CD4-positive, alpha-beta memory T cell (primary cell): Measurements from ENCODE around the gene ARFGEF2. TPM values are rescaled to one million over a fixed set of nuclear protein-coding genes. Genes with fewer than 3 reads are reported as not detected.

ENCODE experiments used
- CTCF ChIA-PET: fragments of 350-600 bp; sonication (Branson Sonifier 250); formaldehyde crosslinking; loops from one replicate; lab custom pipeline; 2021; ENCODE audit warnings: inconsistent platforms; ENCODE audit not compliant: partially characterized antibody; lab: Charles Lee
- POLR2A ChIA-PET: fragments of 350-600 bp; sonication (Branson Sonifier 250); formaldehyde crosslinking; loops from one replicate; lab custom pipeline; 2021; ENCODE audit not compliant: partially characterized antibody; lab: Charles Lee
- DNase-seq, 5 donors: peaks; one replicate each; pipeline versions ENCODE4 v3.0.0 to v3.0.0-alpha.2; 2020 to 2022; ENCODE audit warnings: mixed read lengths in 1 of 5
- H3K27ac ChIP-seq: one replicate; pipeline ENCODE4 v1.7.0; 2013; ENCODE audit warnings: low read depth, low read length
- H3K27me3 ChIP-seq: 2 replicates; pipeline ENCODE4 v1.7.0; 2013; ENCODE audit warnings: mild to moderate bottlenecking, low read length, moderate library complexity; ENCODE audit not compliant: insufficient read depth
- H3K36me3 ChIP-seq: 2 replicates; pipeline ENCODE4 v1.7.0; 2013; ENCODE audit warnings: mild to moderate bottlenecking, low read length, moderate library complexity; ENCODE audit not compliant: insufficient read depth
- H3K4me1 ChIP-seq: 2 replicates; pipeline ENCODE4 v1.7.0; 2013; ENCODE audit warnings: mild to moderate bottlenecking, low read length, moderate library complexity; ENCODE audit not compliant: insufficient read depth
- H3K4me3 ChIP-seq, 2 donors: one replicate each; pipeline ENCODE4 v1.7.0; 2013; ENCODE audit warnings: low read length in 2 of 2, mild to moderate bottlenecking in 1 of 2
- H3K9me3 ChIP-seq, 2 donors: one replicate each; pipeline ENCODE4 v1.7.0; 2013; ENCODE audit warnings: low read length in 2 of 2, control low read depth in 1 of 2; ENCODE audit not compliant: control insufficient read depth in 1 of 2
- H3K27ac Mint-ChIP-seq, 7 donors: one replicate each; pipeline ENCODE4 v1.8.0; 2020 to 2021; ENCODE audit warnings: mixed read lengths in 7 of 7, mild to moderate bottlenecking in 6 of 7, inconsistent platforms in 3 of 7, moderate library complexity in 3 of 7
- H3K27me3 Mint-ChIP-seq, 2 donors: one replicate each; pipeline ENCODE4 v1.8.0; 2020 to 2021; ENCODE audit warnings: mixed read lengths in 2 of 2
- H3K36me3 Mint-ChIP-seq, 2 donors: one replicate each; pipeline ENCODE4 v1.8.0; 2020 to 2021; ENCODE audit warnings: mixed read lengths in 2 of 2, inconsistent platforms in 1 of 2, mild to moderate bottlenecking in 1 of 2
- H3K4me1 Mint-ChIP-seq, 4 donors: one replicate each; pipeline ENCODE4 v1.8.0; 2020 to 2021; ENCODE audit warnings: mixed read lengths in 4 of 4, mild to moderate bottlenecking in 1 of 4
- H3K4me3 Mint-ChIP-seq, 8 donors: one replicate each; pipeline ENCODE4 v1.8.0; 2020 to 2021; ENCODE audit warnings: mixed read lengths in 8 of 8, mild to moderate bottlenecking in 7 of 8, moderate library complexity in 6 of 8, inconsistent platforms in 3 of 8
- H3K9me3 Mint-ChIP-seq, 8 donors: one replicate each; pipeline ENCODE4 v1.8.0; 2020 to 2021; ENCODE audit warnings: mixed read lengths in 8 of 8, mild to moderate bottlenecking in 5 of 8, inconsistent platforms in 3 of 8, moderate library complexity in 1 of 8
- intact Hi-C: fragments of 100-400 bp; cut with micrococcal nuclease; formaldehyde crosslinking; loops from one replicate; pipeline ENCODE4 v1.15.1; 2023
- polyA plus RNA-seq, 2 donors: library from polyadenylated mRNA; unstranded; fragments of 300-500 nt; fragmentation: Illumina TruSeq; gene quantifications; one replicate each; pipeline ENCODE4 v1.2.3, GENCODE V29; 2021
- total RNA-seq, 2 experiments: library from RNA; stranded (reverse); gene quantifications; one replicate each; pipeline ENCODE4 v1.2.3, GENCODE V29; 2021

Gene ARFGEF2
- total and polyA plus RNA-seq, 4 experiments from 2014 or later = 4.7 to 28.1 (median 18.4) TPM

GRCh38 chr20:48926267-48926666, 4.8 kb downstream of the ARFGEF2 start:
- CTCF ChIA-PET = no interaction called here
- H3K36me3 Mint-ChIP-seq = peaks cover 4 to 7% of the 10 kb centered on the region in 2 donors
- intact Hi-C loops = no loop called here
- peaks cover 27% of the 10 kb centered on the region for H3K4me1 ChIP-seq
- no peaks in the 10 kb centered on the region for H3K9me3 ChIP-seq
- peak overlapping the region in 1 of 7 donors; percentile 24 for H3K27ac Mint-ChIP-seq
- H3K4me3 Mint-ChIP-seq = no peak overlapping the region
- POLR2A ChIA-PET = no interaction called here
- DNase-seq = no peak
- H3K9me3 Mint-ChIP-seq = no peaks in the 10 kb centered on the region
- H3K4me1 Mint-ChIP-seq = peaks cover 28 to 48% (median 36%) of the 10 kb centered on the region in 4 donors
- no peaks in the 10 kb centered on the region for H3K27me3 ChIP-seq
- H3K36me3 ChIP-seq = no peaks in the 10 kb centered on the region
- no peak overlapping the region for H3K4me3 ChIP-seq
- H3K27ac ChIP-seq = no peak overlapping the region
- H3K27me3 Mint-ChIP-seq = no peaks in the 10 kb centered on the region

- no peaks in the 10 kb centered on the region for H3K9me3 Mint-ChIP-seq
- intact Hi-C loops = no loop called here
- Histone ChIP-seq H3K27ac (no peak overlapping the region), H3K36me3 (no peaks in the 10 kb centered on the region), H3K4me1 (peaks cover 27% of the 10 kb centered on the region), H3K4me3 (no peak overlapping the region), H3K9me3 (no peaks in the 10 kb centered on the region), H3K27me3 (no peaks in the 10 kb centered on the region)
- peaks cover 27 to 46% (median 35%) of the 10 kb centered on the region in 4 donors for H3K4me1 Mint-ChIP-seq
- H3K4me3 Mint-ChIP-seq = peak overlapping the region in 1 of 8 donors; percentile 29
- H3K27me3 Mint-ChIP-seq = no peaks in the 10 kb centered on the region
- H3K36me3 Mint-ChIP-seq = peaks cover 4 to 6% of the 10 kb centered on the region in 2 donors
- ChIA-PET POLR2A (no interaction called here), CTCF (no interaction called here)
- H3K27ac Mint-ChIP-seq = peak overlapping the region in 1 of 7 donors; percentile 55
- no peak for DNase-seq
These were observed 5.3 kb downstream of the ARFGEF2 start for GRCh38 chr20:48926821-48927220.

- Mint-ChIP-seq H3K27ac (no peak overlapping the region), H3K36me3 (peaks cover 3 to 4% of the 10 kb centered on the region in 2 donors), H3K27me3 (no peaks in the 10 kb centered on the region), H3K4me3 (no peak overlapping the region), H3K9me3 (no peaks in the 10 kb centered on the region), H3K4me1 (peaks cover 18 to 25% (median 20%) of the 10 kb centered on the region in 4 donors)
- DNase-seq = no peak
- no peaks in the 10 kb centered on the region for H3K27me3 ChIP-seq
- H3K4me3 ChIP-seq = no peak overlapping the region
- CTCF ChIA-PET = interaction anchor here (1.2 kb wide), 1 partner anchor 272 kb away, joined by 3 read pairs; no protein-coding TSS in a partner anchor
- H3K9me3 ChIP-seq = no peaks in the 10 kb centered on the region
- intact Hi-C loops = no loop called here
- no peak overlapping the region for H3K27ac ChIP-seq
- peaks cover 13% of the 10 kb centered on the region for H3K4me1 ChIP-seq
- H3K36me3 ChIP-seq = no peaks in the 10 kb centered on the region
- POLR2A ChIA-PET = no interaction called here
These were observed 7.6 kb downstream of the ARFGEF2 start for GRCh38 chr20:48928832-48929725.

GRCh38 chr20:48930035-48930434, 8.5 kb downstream of the ARFGEF2 start:
- POLR2A ChIA-PET = no interaction called here
- H3K27me3 Mint-ChIP-seq = no peaks in the 10 kb centered on the region
- no peak overlapping the region for H3K27ac ChIP-seq

GRCh38 chr20:48930878-48931277, 9.4 kb downstream of the ARFGEF2 start:
- Histone ChIP-seq H3K9me3 (no peaks in the 10 kb centered on the region), H3K27ac (no peak overlapping the region), H3K4me1 (peaks cover 14% of the 10 kb centered on the region), H3K36me3 (no peaks in the 10 kb centered on the region), H3K27me3 (no peaks in the 10 kb centered on the region), H3K4me3 (no peak overlapping the region)
- POLR2A ChIA-PET = no interaction called here
- CTCF ChIA-PET = no interaction called here
- no peak for DNase-seq
- H3K4me1 Mint-ChIP-seq = peaks cover 19 to 23% (median 21%) of the 10 kb centered on the region in 4 donors
- no peaks in the 10 kb centered on the region for H3K27me3 Mint-ChIP-seq
- H3K36me3 Mint-ChIP-seq = peaks cover 3 to 7% of the 10 kb centered on the region in 2 donors
- H3K4me3 Mint-ChIP-seq = no peak overlapping the region
- no peaks in the 10 kb centered on the region for H3K9me3 Mint-ChIP-seq
- H3K27ac Mint-ChIP-seq = no peak overlapping the region
- intact Hi-C loops = no loop called here

More at GRCh38 chr20:48930035-48930434, 8.5 kb downstream of the ARFGEF2 start:
- intact Hi-C loops = no loop called here
- Histone ChIP-seq H3K4me1 (peaks cover 17% of the 10 kb centered on the region), H3K4me3 (no peak overlapping the region), H3K9me3 (no peaks in the 10 kb centered on the region), H3K36me3 (no peaks in the 10 kb centered on the region), H3K27me3 (no peaks in the 10 kb centered on the region)
- Mint-ChIP-seq H3K36me3 (peaks cover 3 to 7% of the 10 kb centered on the region in 2 donors), H3K9me3 (no peaks in the 10 kb centered on the region), H3K4me3 (no peak overlapping the region), H3K27ac (no peak overlapping the region), H3K4me1 (peaks cover 20 to 25% (median 23%) of the 10 kb centered on the region in 4 donors)
- CTCF ChIA-PET = no interaction called here
- DNase-seq = no peak

GRCh38 chr20:48931527-48932374, 10.2 kb downstream of the ARFGEF2 start:
- no peak overlapping the region for H3K27ac Mint-ChIP-seq
- H3K4me3 ChIP-seq = no peak overlapping the region
- POLR2A ChIA-PET = no interaction called here

More at GRCh38 chr20:48931527-48932374, 10.2 kb downstream of the ARFGEF2 start:
- H3K27ac ChIP-seq = no peak overlapping the region
- Mint-ChIP-seq H3K36me3 (peaks cover 3 to 5% of the 10 kb centered on the region in 2 donors), H3K27me3 (no peaks in the 10 kb centered on the region), H3K9me3 (no peaks in the 10 kb centered on the region), H3K4me1 (peaks cover 16 to 21% (median 20%) of the 10 kb centered on the region in 4 donors), H3K4me3 (no peak overlapping the region)
- no peak for DNase-seq
- H3K9me3 ChIP-seq = no peaks in the 10 kb centered on the region
- CTCF ChIA-PET = no interaction called here
- intact Hi-C loops = no loop called here
- H3K27me3 ChIP-seq = no peaks in the 10 kb centered on the region
- peaks cover 9% of the 10 kb centered on the region for H3K4me1 ChIP-seq
- H3K36me3 ChIP-seq = no peaks in the 10 kb centered on the region
